GM23338 (cell line): ENCODE measurements around the gene LIPH. TPM values are rescaled to one million over a fixed set of nuclear protein-coding genes. Genes with fewer than 3 reads are reported as not detected.
"Not testable (repeated sequence)": the region's sequence is repeated elsewhere in the genome, so short reads cannot be mapped to it uniquely, and the experiment has no call there.

ENCODE experiments used
- ATAC-seq: fragments of 200-7000 bp; cut with Tn5 transposase; 3 replicates; pipeline ENCODE4 v1.9.1; 2020
- DNase-seq: peaks from one replicate; pipeline ENCODE4 v3.0.0-alpha.2; 2015; ENCODE audit warnings: low spot score
- H2AFZ ChIP-seq: fragments of 200-600 bp; sonication (generic); 2 replicates; pipeline ENCODE4 v1.8.0; 2016; ENCODE audit warnings: antibody characterized with exemption, mild to moderate bottlenecking, moderate library complexity
- H3F3A ChIP-seq: fragments of 200-600 bp; sonication (generic); replicated peaks from 2 replicates; pipeline ENCODE4 v1.8.0; 2017; ENCODE audit warnings: antibody characterized with exemption, mixed run types, low read depth
- H3K27ac ChIP-seq: fragments of 200-600 bp; sonication (generic); 2 replicates; pipeline ENCODE4 v1.6.1; 2016; ENCODE audit warnings: low read depth
- H3K27me3 ChIP-seq: fragments of 200-600 bp; sonication (generic); 2 replicates; pipeline ENCODE4 v1.8.0; 2016; ENCODE audit warnings: mild to moderate bottlenecking, mixed run types, moderate library complexity; ENCODE audit not compliant: insufficient read depth
- H3K36me3 ChIP-seq: fragments of 200-600 bp; sonication (generic); 2 replicates; pipeline ENCODE4 v1.8.0; 2016; ENCODE audit warnings: mild to moderate bottlenecking; ENCODE audit not compliant: insufficient read depth
- H3K4me1 ChIP-seq: fragments of 200-600 bp; sonication (generic); 2 replicates; pipeline ENCODE4 v1.8.0; 2016; ENCODE audit warnings: mild to moderate bottlenecking, moderate library complexity; ENCODE audit not compliant: insufficient read depth
- H3K4me2 ChIP-seq: fragments of 200-600 bp; sonication (generic); 2 replicates; pipeline ENCODE4 v1.7.1; 2017; ENCODE audit warnings: mixed run types
- H3K4me3 ChIP-seq: fragments of 200-600 bp; sonication (generic); 2 replicates; pipeline ENCODE4 v1.6.1; 2016; ENCODE audit warnings: mixed run types
- H3K79me2 ChIP-seq: fragments of 200-600 bp; sonication (generic); replicated peaks from 2 replicates; pipeline ENCODE4 v1.8.0; 2017; ENCODE audit warnings: mild to moderate bottlenecking; ENCODE audit not compliant: insufficient read depth
- H3K9me2 ChIP-seq: fragments of 200-600 bp; sonication (generic); 2 replicates; pipeline ENCODE4 v1.8.0; 2017; ENCODE audit not compliant: insufficient read depth
- H4K20me1 ChIP-seq: fragments of 200-600 bp; sonication (generic); replicated peaks from 2 replicates; pipeline ENCODE4 v1.8.0; 2017; ENCODE audit warnings: mild to moderate bottlenecking; ENCODE audit not compliant: insufficient read depth
- H3K27ac Mint-ChIP-seq: 2 replicates; pipeline ENCODE4 v1.8.0; 2020; ENCODE audit warnings: inconsistent platforms, mild to moderate bottlenecking, moderate library complexity, mixed read lengths
- H3K27me3 Mint-ChIP-seq: 3 replicates; pipeline ENCODE4 v1.8.0; 2022; ENCODE audit warnings: low read depth, mild to moderate bottlenecking, moderate library complexity, mixed read lengths, inconsistent platforms; ENCODE audit not compliant: insufficient read depth, poor library complexity
- H3K36me3 Mint-ChIP-seq: 3 replicates; pipeline ENCODE4 v1.8.0; 2021; ENCODE audit warnings: low read depth, mild to moderate bottlenecking, inconsistent platforms, moderate library complexity, mixed read lengths
- H3K4me1 Mint-ChIP-seq: 3 replicates; pipeline ENCODE4 v1.8.0; 2020; ENCODE audit warnings: mild to moderate bottlenecking, inconsistent platforms, mixed read lengths
- H3K4me3 Mint-ChIP-seq: 3 replicates; pipeline ENCODE4 v1.8.0; 2021; ENCODE audit warnings: moderate library complexity, mild to moderate bottlenecking, inconsistent platforms, mixed read lengths
- H3K9me3 Mint-ChIP-seq: 3 replicates; pipeline ENCODE4 v1.8.0; 2020; ENCODE audit warnings: moderate library complexity, mild to moderate bottlenecking, inconsistent platforms, mixed read lengths
- CREB1 ChIP-seq: fragments of 250-450 bp; sonication (Bioruptor Pico); IDR thresholded peaks from 2 replicates; pipeline ENCODE4 v1.5.0; 2020; ENCODE audit warnings: low read depth, mild to moderate bottlenecking, moderate library complexity
- CTCF ChIP-seq, 2 experiments: fragments of 200-600 bp in 1 of 2; sonication (generic) in 1 of 2; conservative IDR thresholded peaks; 2 replicates each; pipeline versions ENCODE4 v1.5.1 to v1.6.1; 2016 to 2017; ENCODE audit warnings: antibody characterized with exemption in 2 of 2, low read depth in 2 of 2, mild to moderate bottlenecking in 2 of 2, moderate library complexity in 1 of 2
- JUNB ChIP-seq: IDR thresholded peaks from one replicate; pipeline ENCODE4 v1.6.1; 2016; ENCODE audit warnings: antibody characterized with exemption; ENCODE audit not compliant: unreplicated experiment
- REST ChIP-seq: IDR thresholded peaks from one replicate; pipeline ENCODE4 v1.6.1; 2018; ENCODE audit warnings: antibody characterized with exemption; ENCODE audit not compliant: unreplicated experiment
- ZNF462 ChIP-seq: fragments of 250-450 bp; sonication (Bioruptor Pico); IDR thresholded peaks from 2 replicates; pipeline ENCODE4 v1.5.0; 2020; ENCODE audit warnings: mild to moderate bottlenecking, moderate library complexity
- polyA plus RNA-seq: library from polyadenylated mRNA; unstranded; fragments of >200 nt; fragmentation: Nextera tagmentation; extraction: Ambion mirVana; gene quantifications from 2 replicates; pipeline ENCODE4 v1.2.1, GENCODE V29; 2016
- total RNA-seq: library from RNA; depleted of rRNA; stranded (reverse); fragments of >200 nt; shearing (Covaris generic); gene quantifications from 2 replicates; pipeline ENCODE4 v1.2.3, GENCODE V29; 2014

Gene LIPH
- total and polyA plus RNA-seq, 2 experiments from 2014 or later = 0.03 to 0.16 TPM

- Histone ChIP-seq H3K27me3 (no peaks in the 10 kb centered on the region), H3K4me1 (no peaks in the 10 kb centered on the region), H3K27ac (no peak overlapping the region), H4K20me1 (no peaks in the 10 kb centered on the region), H3F3A (no peaks in the 10 kb centered on the region), H3K79me2 (no peaks in the 10 kb centered on the region), H3K9me2 (no peaks in the 10 kb centered on the region), H3K36me3 (no peaks in the 10 kb centered on the region), H3K4me3 (no peak overlapping the region), H2AFZ (no peak overlapping the region), H3K4me2 (no peak overlapping the region)
- ATAC-seq (no peak), DNase-seq (no peak)
- Mint-ChIP-seq H3K4me1 (no peaks in the 10 kb centered on the region; the same call in 2 of the 3 replicates), H3K4me3 (no peak overlapping the region), H3K36me3 (no peaks in the 10 kb centered on the region), H3K9me3 (no peaks in the 10 kb centered on the region), H3K27ac (no peak overlapping the region), H3K27me3 (peaks cover 2% of the 10 kb centered on the region)
- TF ChIP-seq CTCF (conservative IDR thresholded peaks at IDR 0.05; ENCODE audit: low read depth in 2 of 2) (no peak), JUNB (no peak)
Measured at GRCh38 chr3:185477316-185477715, 75.1 kb downstream of the LIPH start.

GRCh38 chr3:185474922-185475321, 77.5 kb downstream of the LIPH start:
- H3K9me3 Mint-ChIP-seq, H3K4me1 Mint-ChIP-seq, H3K4me1 ChIP-seq, H3K4me3 Mint-ChIP-seq, H2AFZ ChIP-seq, H3F3A ChIP-seq, ATAC-seq, H3K27me3 Mint-ChIP-seq, H3K36me3 ChIP-seq, H4K20me1 ChIP-seq, H3K4me2 ChIP-seq, H3K27ac Mint-ChIP-seq, H3K27ac ChIP-seq, H3K36me3 Mint-ChIP-seq, H3K9me2 ChIP-seq, H3K4me3 ChIP-seq, H3K27me3 ChIP-seq, H3K79me2 ChIP-seq, DNase-seq: not testable (repeated sequence)

GRCh38 chr3:185473290-185473815, 79.0 kb downstream of the LIPH start:
- H3K9me3 Mint-ChIP-seq = no peaks in the 10 kb centered on the region
- DNase-seq (no peak), ATAC-seq (no peak)
- H3K4me1 Mint-ChIP-seq = peaks cover 15% of the 10 kb centered on the region
- no peaks in the 10 kb centered on the region for H3K36me3 Mint-ChIP-seq
- H3K4me2 ChIP-seq = no peak overlapping the region
- H3K27me3 Mint-ChIP-seq = peaks cover 2% of the 10 kb centered on the region
- H3K27ac ChIP-seq = no peak overlapping the region
- no peaks in the 10 kb centered on the region for H3K9me2 ChIP-seq
- H3K4me3 ChIP-seq = no peak overlapping the region
- H3K27ac Mint-ChIP-seq = no peak overlapping the region
- no peak overlapping the region for H3K4me3 Mint-ChIP-seq
- H4K20me1 ChIP-seq = no peaks in the 10 kb centered on the region
- H3K36me3 ChIP-seq = no peaks in the 10 kb centered on the region
- no peaks in the 10 kb centered on the region for H3K79me2 ChIP-seq
- H3K27me3 ChIP-seq = no peaks in the 10 kb centered on the region
- H2AFZ ChIP-seq = no peak overlapping the region
- H3K4me1 ChIP-seq = 0 out of 2 replicates have a peak, but pooled peaks cover 4% of the 10 kb centered on the region
- no peaks in the 10 kb centered on the region for H3F3A ChIP-seq
- TF ChIP-seq ZNF462 (CRISPR knock-in tag) (no peak), REST (no peak), CREB1 (CRISPR knock-in tag) (no peak)
